GM19463 (cell line): Measurements from ENCODE around the gene TNFAIP2.

ENCODE experiments used
- ATAC-seq: cut with Tn5 transposase; IDR thresholded peaks from one replicate; pipeline ENCODE4 v1.9.1; 2021; ENCODE audit warnings: mild to moderate bottlenecking, moderate library complexity; ENCODE audit not compliant: unreplicated experiment

The TNFAIP2 gene

GRCh38 chr14:103185051-103186029 lies 62.1 kb downstream of the TNFAIP2 start:
- ATAC-seq: no peak

DNA sequence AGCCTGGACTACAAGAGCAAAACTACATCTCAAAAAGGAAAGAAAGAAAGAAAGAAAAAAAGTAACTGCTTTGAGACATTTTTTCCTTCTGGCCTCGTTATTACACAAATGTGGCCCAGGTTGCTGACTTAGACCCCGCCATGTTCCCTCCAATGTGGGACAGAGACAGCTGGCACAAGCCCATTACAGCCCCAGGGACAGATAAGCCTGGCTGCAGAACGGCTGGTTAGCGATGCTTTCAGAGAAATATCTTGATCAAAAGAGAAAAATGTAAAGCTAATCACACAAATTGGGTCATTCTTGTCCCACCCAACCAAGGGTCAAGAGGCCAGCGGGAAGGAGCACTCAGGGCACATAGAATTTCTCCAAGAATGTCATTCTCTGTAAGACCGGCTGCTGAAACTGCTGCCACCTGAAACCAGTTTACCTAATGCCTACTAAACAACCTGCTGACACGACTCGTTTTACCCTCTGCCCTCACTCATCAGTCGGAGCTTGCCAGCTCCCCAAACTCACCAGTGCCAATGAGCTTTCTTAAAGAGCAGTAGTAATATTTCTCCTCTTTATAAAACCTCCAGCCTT lies 63.1 kb downstream of the TNFAIP2 start:
- no peak for ATAC-seq
